HCT116 (cell line): ENCODE measurements around the gene CDH5. TPM values are rescaled to one million over a fixed set of nuclear protein-coding genes. Genes with fewer than 3 reads are reported as not detected.

Source experiments
- ATAC-seq: fragments of 200-7000 bp; cut with Tn5 transposase; 2 replicates; pipeline ENCODE4 v1.9.1; 2020; ENCODE audit warnings: mild to moderate bottlenecking, moderate library complexity
- BruUV-seq: library from RNA; stranded (reverse); fragments of 400-500 nt; replicated peaks from 2 replicates; lab custom pipeline; 2021; lab: Mats Ljungman, UMichigan
- CTCF ChIA-PET: fragments of 300-600 bp; sonication (Branson Sonifier 250); formaldehyde crosslinking; loops from one replicate; lab custom pipeline; 2021; ENCODE audit warnings: antibody characterized with exemption; lab: Charles Lee
- POLR2A ChIA-PET: fragments of 300-600, 350-600 bp; sonication (Branson Sonifier 250); formaldehyde crosslinking; loops from one replicate; lab custom pipeline; 2021; ENCODE audit warnings: antibody characterized with exemption; lab: Charles Lee
- RAD21 ChIA-PET, 2 experiments: fragments of 300-600 bp; sonication (Branson Sonifier 250); formaldehyde crosslinking; loops; one replicate each; lab custom pipeline; 2023; ENCODE audit warnings: low total read pairs in 2 of 2; ENCODE audit not compliant: uncharacterized antibody in 2 of 2, unreplicated experiment in 2 of 2, low non-redundant PET in 1 of 2; lab: Charles Lee
- DNase-seq: peaks from one replicate; pipeline ENCODE4 v3.0.0-alpha.2; 2010; ENCODE audit warnings: low read depth, low spot score
- H2AFZ ChIP-seq: fragments of 200-600 bp; shearing (Covaris generic), sonication (generic); 2 replicates; pipeline ENCODE4 v1.6.1; 2017; ENCODE audit warnings: low read depth, mixed run types, mixed read lengths, antibody characterized with exemption, low read length; ENCODE audit not compliant: poor library complexity, severe bottlenecking
- H3K27ac ChIP-seq: 2 replicates; pipeline ENCODE4 v1.5.1; 2012; ENCODE audit warnings: low read depth, low read length
- H3K27me3 ChIP-seq: fragments of 200-600 bp; sonication (generic); 2 replicates; pipeline ENCODE4 v1.6.1; 2016; ENCODE audit warnings: mixed run types, low read length, mixed read lengths; ENCODE audit not compliant: insufficient read depth
- H3K36me3 ChIP-seq, 2 experiments: fragments of 200-500 bp in 1 of 2; fragments of 200-600 bp in 1 of 2; sonication (Bioruptor generic) in 1 of 2; sonication (generic) in 1 of 2; 2 replicates each; pipeline versions ENCODE4 v1.5.1 to v1.6.1; 2014 to 2016; ENCODE audit warnings: low read length in 2 of 2, inconsistent platforms in 1 of 2, mixed read lengths in 1 of 2, mixed run types in 1 of 2; ENCODE audit not compliant: insufficient read depth in 2 of 2, control insufficient read depth in 1 of 2
- H3K4me1 ChIP-seq, 2 experiments: fragments of 200-600 bp in 1 of 2; sonication (generic) in 1 of 2; 2 replicates each; pipeline versions ENCODE4 v1.5.1 to v1.6.1; 2012 to 2017; ENCODE audit warnings: low read length in 2 of 2, inconsistent platforms in 1 of 2, mild to moderate bottlenecking in 1 of 2, mixed read lengths in 1 of 2, mixed run types in 1 of 2, moderate library complexity in 1 of 2; ENCODE audit not compliant: insufficient read depth in 2 of 2, control insufficient read depth in 1 of 2
- H3K4me2 ChIP-seq: fragments of 200-600 bp; sonication (generic); 2 replicates; pipeline ENCODE4 v1.6.1; 2017; ENCODE audit warnings: mixed run types, low read length, mixed read lengths
- H3K4me3 ChIP-seq, 2 experiments: fragments of 200-600 bp in 1 of 2; sonication (generic) in 1 of 2; replicated peaks in 1 of 2; 2 replicates each; pipeline ENCODE4 v1.5.1; 2011 to 2016; ENCODE audit warnings: low read length in 2 of 2, control low read depth in 1 of 2, low read depth in 1 of 2, mild to moderate bottlenecking in 1 of 2, mixed read lengths in 1 of 2, mixed run types in 1 of 2
- H3K79me2 ChIP-seq: fragments of 200-600 bp; sonication (generic); 2 replicates; pipeline ENCODE4 v1.6.1; 2017; ENCODE audit warnings: mild to moderate bottlenecking, mixed run types, low read length, moderate library complexity, mixed read lengths; ENCODE audit not compliant: insufficient read depth
- H3K9ac ChIP-seq: fragments of 200-600 bp; sonication (generic); 2 replicates; pipeline ENCODE4 v1.6.1; 2016; ENCODE audit warnings: low read length, mixed read lengths
- H3K9me2 ChIP-seq: fragments of 200-600 bp; sonication (generic), shearing (Covaris generic); 2 replicates; pipeline ENCODE4 v1.6.1; 2017; ENCODE audit warnings: mixed run types, mild to moderate bottlenecking, moderate library complexity; ENCODE audit not compliant: insufficient read depth
- H3K9me3 ChIP-seq, 2 experiments: fragments of 200-500 bp in 1 of 2; fragments of 200-600 bp in 1 of 2; sonication (Bioruptor generic) in 1 of 2; sonication (generic) in 1 of 2; 2 replicates each; pipeline ENCODE4 v1.6.1; 2014 to 2017; ENCODE audit warnings: low read length in 2 of 2, mixed read lengths in 2 of 2, inconsistent platforms in 1 of 2, low read depth in 1 of 2, mild to moderate bottlenecking in 1 of 2, mixed run types in 1 of 2, moderate library complexity in 1 of 2; ENCODE audit not compliant: control insufficient read depth in 1 of 2, insufficient read depth in 1 of 2
- H4K20me1 ChIP-seq: fragments of 200-600 bp; sonication (generic), shearing (Covaris generic); 2 replicates; pipeline ENCODE4 v1.6.1; 2017; ENCODE audit warnings: mixed run types, mild to moderate bottlenecking, moderate library complexity; ENCODE audit not compliant: insufficient read depth
- MAX ChIP-seq: IDR thresholded peaks from 2 replicates; pipeline ENCODE4 v1.6.1; 2012
- SIN3A ChIP-seq: IDR thresholded peaks from 2 replicates; pipeline ENCODE4 v1.6.1; 2012; ENCODE audit warnings: low read depth
- ZFX ChIP-seq: fragments of 450-650 bp; IDR thresholded peaks from 2 replicates; pipeline ENCODE4 v1.6.1; 2017
- intact Hi-C: fragments of 100-400 bp; cut with micrococcal nuclease; formaldehyde crosslinking; loops from 2 replicates; pipeline ENCODE4 v1.10.0; 2022
- total RNA-seq: library from RNA; stranded (reverse); gene quantifications from one replicate; pipeline ENCODE4 v1.2.1, GENCODE V29; 2021; ENCODE audit not compliant: unreplicated experiment
- TF ChIP-seq, protein P1 (sequence below), 3 experiments: fragments of 200-600 bp in 1 of 3; sonication (generic) in 1 of 3; IDR thresholded peaks in 2 of 3; conservative IDR thresholded peaks in 1 of 3; 2 replicates each; pipeline ENCODE4 v1.5.1; 2012 to 2017; ENCODE audit warnings: low read depth in 2 of 3, low read length in 2 of 3, antibody characterized with exemption in 1 of 3, borderline replicate concordance in 1 of 3, control low read depth in 1 of 3, mild to moderate bottlenecking in 1 of 3, mixed read lengths in 1 of 3, mixed run types in 1 of 3, moderate library complexity in 1 of 3; ENCODE audit not compliant: insufficient read depth in 1 of 3

CDH5 gene
- total RNA-seq, 1 experiment from 2014 or later, result 0.15 TPM

DNA sequence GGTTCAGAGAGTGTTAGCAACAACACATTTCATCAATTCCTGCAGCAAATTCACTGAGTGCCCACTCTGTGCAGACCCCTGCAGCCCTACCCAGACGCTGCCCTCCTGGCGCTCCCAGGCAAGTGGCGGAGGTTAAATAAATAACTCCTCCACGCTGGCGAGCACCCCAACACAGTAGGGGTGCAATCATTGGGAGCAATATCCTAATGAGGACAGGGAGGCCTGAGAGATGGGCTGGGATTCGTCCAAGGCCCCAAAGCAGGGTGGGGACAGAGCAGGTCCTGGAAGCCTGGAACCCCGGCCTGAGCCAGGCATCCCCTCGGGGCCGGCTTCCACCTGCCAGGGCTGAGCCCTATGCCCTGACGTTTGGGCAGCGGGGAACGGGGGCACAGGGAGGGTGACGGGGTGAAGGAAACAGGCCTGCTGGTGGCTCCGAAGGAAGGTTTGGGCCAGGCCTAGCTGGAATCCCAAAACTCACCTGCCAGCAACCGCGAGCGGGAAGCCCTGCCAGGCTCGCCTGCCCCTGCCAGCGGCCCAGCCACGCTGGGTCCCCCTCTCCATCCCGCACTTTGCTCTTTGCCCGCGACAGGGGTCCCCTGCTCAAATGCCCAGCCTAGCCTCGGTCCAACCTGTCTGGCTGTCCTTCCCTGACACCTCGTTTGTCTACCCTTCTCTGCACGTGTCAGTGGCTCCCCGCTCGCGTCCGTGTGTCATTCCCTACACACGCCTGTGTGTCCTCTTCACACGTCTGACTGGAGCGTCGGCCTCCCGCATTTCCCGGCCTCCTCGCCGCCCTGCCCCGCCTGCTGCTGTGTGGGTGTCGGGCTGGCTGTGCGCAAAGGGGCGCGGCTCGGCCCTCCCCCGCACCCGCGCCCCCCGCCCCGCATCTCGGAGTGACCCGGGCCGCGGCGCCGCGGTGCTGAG is 59.9 kb downstream of the CDH5 start:
- no TSS peak for BruUV-seq
- H3K4me1 ChIP-seq, result peaks cover 0 to 4% of the 10 kb centered on the region in 2 experiments; a peak in 1 of 4 replicates
- CTCF ChIA-PET, result no interaction called here
- TF ChIP-seq ZFX (peak; percentile 36; the same call in 1 of the 2 replicates), SIN3A (no peak), MAX (peak; percentile 23; the same call in 1 of the 2 replicates)
- TF ChIP-seq, protein P1, sequence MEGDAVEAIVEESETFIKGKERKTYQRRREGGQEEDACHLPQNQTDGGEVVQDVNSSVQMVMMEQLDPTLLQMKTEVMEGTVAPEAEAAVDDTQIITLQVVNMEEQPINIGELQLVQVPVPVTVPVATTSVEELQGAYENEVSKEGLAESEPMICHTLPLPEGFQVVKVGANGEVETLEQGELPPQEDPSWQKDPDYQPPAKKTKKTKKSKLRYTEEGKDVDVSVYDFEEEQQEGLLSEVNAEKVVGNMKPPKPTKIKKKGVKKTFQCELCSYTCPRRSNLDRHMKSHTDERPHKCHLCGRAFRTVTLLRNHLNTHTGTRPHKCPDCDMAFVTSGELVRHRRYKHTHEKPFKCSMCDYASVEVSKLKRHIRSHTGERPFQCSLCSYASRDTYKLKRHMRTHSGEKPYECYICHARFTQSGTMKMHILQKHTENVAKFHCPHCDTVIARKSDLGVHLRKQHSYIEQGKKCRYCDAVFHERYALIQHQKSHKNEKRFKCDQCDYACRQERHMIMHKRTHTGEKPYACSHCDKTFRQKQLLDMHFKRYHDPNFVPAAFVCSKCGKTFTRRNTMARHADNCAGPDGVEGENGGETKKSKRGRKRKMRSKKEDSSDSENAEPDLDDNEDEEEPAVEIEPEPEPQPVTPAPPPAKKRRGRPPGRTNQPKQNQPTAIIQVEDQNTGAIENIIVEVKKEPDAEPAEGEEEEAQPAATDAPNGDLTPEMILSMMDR (IDR thresholded peaks at IDR 0.05 in 2 of 3, conservative IDR thresholded peaks at IDR 0.05 in 1 of 3; ENCODE audit: borderline replicate concordance in 1 of 3, insufficient read depth in 1 of 3, low read depth in 2 of 3, low read length in 2 of 3), result no peak
- TF ChIP-seq, all 23 proteins: peak for 2
- H3K9ac ChIP-seq, result no peak overlapping the region
- peak overlapping the region; percentile 63 for H3K4me2 ChIP-seq
- RAD21 ChIA-PET, result no interaction called here
- DNase-seq, result no peak
- H3K27ac ChIP-seq, result peak overlapping the region; percentile 10; the same call in 1 of the 2 replicates
- peaks cover 24% of the 10 kb centered on the region; the same call in 1 of the 2 replicates for H3K27me3 ChIP-seq
- no peaks in the 10 kb centered on the region for H3K9me2 ChIP-seq
- POLR2A ChIA-PET, result no interaction called here
- H3K4me3 ChIP-seq, result peak overlapping the region in 1 of 2 experiments; percentile 26; a peak in 1 of 4 replicates
- no peak overlapping the region for H2AFZ ChIP-seq
- no peaks in the 10 kb centered on the region for H3K9me3 ChIP-seq
- intact Hi-C loops, result no loop called here
- peak; percentile 70 for ATAC-seq
- no peaks in the 10 kb centered on the region for H3K36me3 ChIP-seq
- H3K79me2 ChIP-seq, result no peaks in the 10 kb centered on the region
- H4K20me1 ChIP-seq, result no peaks in the 10 kb centered on the region
